H1 (cell line): Measurements from ENCODE around the gene EEIG2. TPM values are rescaled to one million over a fixed set of nuclear protein-coding genes. Genes with fewer than 3 reads are reported as not detected.

ENCODE experiments used
- CTCF ChIA-PET: fragments of 300-600 bp; sonication (Branson Sonifier 250); formaldehyde crosslinking; loops from one replicate; lab custom pipeline; 2021; ENCODE audit not compliant: partially characterized antibody; lab: Charles Lee
- POLR2A ChIA-PET: fragments of 300-600 bp; sonication (Branson Sonifier 250); formaldehyde crosslinking; loops from one replicate; lab custom pipeline; 2021; ENCODE audit warnings: inconsistent platforms; ENCODE audit not compliant: partially characterized antibody; lab: Charles Lee
- DNase-seq, 2 experiments: peaks; one replicate each; pipeline versions ENCODE4 v3.0.0 to v3.0.0-alpha.2; 2010 to 2022; ENCODE audit warnings: low spot score in 2 of 2, low read depth in 1 of 2, mixed read lengths in 1 of 2
- FAIRE-seq: peaks from 2 replicates; lab custom pipeline; 2011; peaks lifted over from hg19 to GRCh38; lab: Jason Lieb, UNC
- H2AFZ ChIP-seq: 2 replicates; pipeline ENCODE4 v1.8.1; 2012; ENCODE audit warnings: low read length, inconsistent platforms
- H2AK5ac ChIP-seq: 2 replicates; pipeline ENCODE4 v1.6.1; 2013; ENCODE audit warnings: low read depth, low read length
- H2BK120ac ChIP-seq: replicated peaks from 2 replicates; pipeline ENCODE3; 2013; ENCODE audit warnings: low read depth, low read length, inconsistent platforms
- H2BK12ac ChIP-seq: 2 replicates; pipeline ENCODE4 v1.6.1; 2013; ENCODE audit warnings: low read depth, low read length
- H2BK15ac ChIP-seq: 2 replicates; pipeline ENCODE4 v1.6.1; 2013; ENCODE audit warnings: low read length
- H2BK20ac ChIP-seq: 2 replicates; pipeline ENCODE4 v1.6.1; 2013; ENCODE audit warnings: low read length
- H2BK5ac ChIP-seq: 2 replicates; pipeline ENCODE4 v1.6.1; 2013; ENCODE audit warnings: low read depth, low read length
- H3K14ac ChIP-seq: 2 replicates; pipeline ENCODE4 v1.6.1; 2013; ENCODE audit warnings: inconsistent platforms; ENCODE audit not compliant: insufficient read length
- H3K18ac ChIP-seq: 2 replicates; pipeline ENCODE4 v1.6.1; 2013; ENCODE audit warnings: low read length; ENCODE audit errors: extremely low read depth
- H3K23ac ChIP-seq: 2 replicates; pipeline ENCODE4 v1.6.1; 2013; ENCODE audit warnings: inconsistent platforms; ENCODE audit not compliant: insufficient read length
- H3K23me2 ChIP-seq: 2 replicates; pipeline ENCODE4 v1.6.1; 2013; ENCODE audit warnings: low read depth, low read length
- H3K27ac ChIP-seq: 2 replicates; pipeline ENCODE4 v1.6.1; 2011; ENCODE audit warnings: low read depth, low read length, inconsistent platforms
- H3K27me3 ChIP-seq, 4 experiments: replicated peaks in 1 of 4; 1 replicate in 1 of 4; 2 replicates in 3 of 4; pipeline versions ENCODE4 v1.6.1 to v1.8.1; 2011 to 2013; ENCODE audit warnings: low read length in 3 of 4, mild to moderate bottlenecking in 3 of 4, inconsistent platforms in 2 of 4, mixed read lengths in 2 of 4, moderate library complexity in 1 of 4; ENCODE audit not compliant: control insufficient read depth in 3 of 4, insufficient read depth in 3 of 4; ENCODE audit errors: extremely low read depth in 1 of 4
- H3K36me3 ChIP-seq, 4 experiments: 2 replicates each; pipeline versions ENCODE4 v1.6.1 to v1.8.1; 2011 to 2013; ENCODE audit warnings: mild to moderate bottlenecking in 4 of 4, low read length in 3 of 4, moderate library complexity in 2 of 4, control low read depth in 1 of 4, inconsistent platforms in 1 of 4; ENCODE audit not compliant: insufficient read depth in 4 of 4, control insufficient read depth in 2 of 4
- H3K4ac ChIP-seq: replicated peaks from 2 replicates; pipeline ENCODE3; 2013; ENCODE audit warnings: low read length, low read depth, mixed read lengths, inconsistent platforms; ENCODE audit not compliant: insufficient read length
- H3K4me1 ChIP-seq, 4 experiments: replicated peaks in 1 of 4; 1 replicate in 1 of 4; 2 replicates in 3 of 4; pipeline versions ENCODE4 v1.6.1 to v1.8.1; 2011 to 2013; ENCODE audit warnings: low read length in 3 of 4, inconsistent platforms in 2 of 4, mixed read lengths in 1 of 4; ENCODE audit not compliant: insufficient read depth in 4 of 4, control insufficient read depth in 3 of 4
- H3K4me2 ChIP-seq, 2 experiments: 2 replicates each; pipeline versions ENCODE4 v1.6.1 to v1.8.1; 2011 to 2013; ENCODE audit warnings: low read depth in 2 of 2, low read length in 2 of 2, control low read depth in 1 of 2, inconsistent platforms in 1 of 2, mild to moderate bottlenecking in 1 of 2; ENCODE audit not compliant: insufficient read depth in 1 of 2
- H3K4me3 ChIP-seq, 4 experiments: fragments of 200-600, 300-600 bp in 1 of 4; sonication (generic), shearing (Covaris generic), sonication (Bioruptor Twin) in 1 of 4; 2 replicates each; pipeline versions ENCODE4 v1.5.1 to v1.8.1; 2011 to 2016; ENCODE audit warnings: low read length in 4 of 4, low read depth in 3 of 4, control low read depth in 2 of 4, inconsistent platforms in 2 of 4, mild to moderate bottlenecking in 2 of 4, mixed read lengths in 1 of 4, moderate library complexity in 1 of 4; ENCODE audit not compliant: insufficient read depth in 2 of 4; ENCODE audit errors: extremely low read depth in 1 of 4
- H3K56ac ChIP-seq: replicated peaks from 2 replicates; pipeline ENCODE3; 2013; ENCODE audit warnings: low read depth, mild to moderate bottlenecking, mixed read lengths, low read length, inconsistent platforms; ENCODE audit not compliant: insufficient read length
- H3K79me1 ChIP-seq: 2 replicates; pipeline ENCODE4 v1.6.1; 2013; ENCODE audit warnings: low read depth, low read length, control low read depth
- H3K79me2 ChIP-seq, 2 experiments: 2 replicates each; pipeline versions ENCODE4 v1.6.1 to v1.8.1; 2012 to 2013; ENCODE audit warnings: low read length in 2 of 2, mild to moderate bottlenecking in 2 of 2, inconsistent platforms in 1 of 2; ENCODE audit not compliant: insufficient read depth in 2 of 2, control insufficient read depth in 1 of 2
- H3K9ac ChIP-seq, 4 experiments: replicated peaks in 1 of 4; 1 replicate in 1 of 4; 2 replicates in 3 of 4; pipeline versions ENCODE4 v1.6.1 to v1.8.1; 2011 to 2013; ENCODE audit warnings: low read depth in 3 of 4, low read length in 3 of 4, control low read depth in 2 of 4, mild to moderate bottlenecking in 2 of 4, moderate library complexity in 2 of 4, inconsistent platforms in 1 of 4; ENCODE audit errors: extremely low read depth in 1 of 4
- H3K9me3 ChIP-seq, 2 experiments: 2 replicates each; pipeline versions ENCODE4 v1.6.1 to v1.8.1; 2012 to 2013; ENCODE audit warnings: mild to moderate bottlenecking in 2 of 2, moderate library complexity in 2 of 2, control low read depth in 1 of 2, inconsistent platforms in 1 of 2, low read depth in 1 of 2, low read length in 1 of 2, mixed read lengths in 1 of 2; ENCODE audit not compliant: insufficient read depth in 2 of 2
- H4K20me1 ChIP-seq, 2 experiments: replicated peaks in 1 of 2; 2 replicates each; pipeline versions ENCODE3 to v1.8.1; 2011 to 2013; ENCODE audit warnings: inconsistent platforms in 2 of 2, low read length in 2 of 2, mild to moderate bottlenecking in 1 of 2; ENCODE audit not compliant: insufficient read depth in 2 of 2, control insufficient read depth in 1 of 2
- H4K5ac ChIP-seq: 2 replicates; pipeline ENCODE4 v1.6.1; 2013; ENCODE audit warnings: low read length, low read depth, mixed read lengths, inconsistent platforms; ENCODE audit not compliant: insufficient read length
- H4K8ac ChIP-seq: 2 replicates; pipeline ENCODE4 v1.8.0; 2013; ENCODE audit warnings: mild to moderate bottlenecking, moderate library complexity, low read length, inconsistent platforms; ENCODE audit not compliant: insufficient read depth; ENCODE audit errors: extremely low read depth
- H4K91ac ChIP-seq: replicated peaks from 2 replicates; pipeline ENCODE3; 2013; ENCODE audit warnings: low read length, mixed read lengths, inconsistent platforms; ENCODE audit not compliant: insufficient read length
- CBX5 ChIP-seq: fragments of 300-800, 300-1000 bp; sonication (generic); IDR thresholded peaks from 2 replicates; pipeline ENCODE4 v1.7.1; 2016; ENCODE audit warnings: antibody characterized with exemption, low read length, low read depth
- CTCF ChIP-seq, 3 experiments: IDR thresholded peaks; 1 replicate in 2 of 3; 2 replicates in 1 of 3; pipeline versions ENCODE4 v1.5.1 to v1.6.1; 2011; ENCODE audit warnings: low read length in 3 of 3, mild to moderate bottlenecking in 3 of 3, inconsistent platforms in 2 of 3, low read depth in 1 of 3, moderate library complexity in 1 of 3; ENCODE audit not compliant: insufficient read depth in 1 of 3; ENCODE audit errors: control extremely low read depth in 1 of 3
- FOSL1 ChIP-seq: IDR thresholded peaks from 2 replicates; pipeline ENCODE4 v1.6.1; 2011; ENCODE audit warnings: mild to moderate bottlenecking, low read depth, low read length, moderate library complexity; ENCODE audit not compliant: insufficient read depth
- KDM4A ChIP-seq: IDR thresholded peaks from one replicate; pipeline ENCODE4 v1.7.1; 2012; ENCODE audit warnings: low read depth, mild to moderate bottlenecking, moderate library complexity, low read length, inconsistent platforms; ENCODE audit not compliant: severe bottlenecking
- RNF2 ChIP-seq: fragments of 200-900, 300-1000 bp; sonication (generic); IDR thresholded peaks from 2 replicates; pipeline ENCODE4 v1.7.1; 2016; ENCODE audit warnings: borderline replicate concordance, low read depth, mild to moderate bottlenecking, antibody characterized with exemption, low read length; ENCODE audit not compliant: poor library complexity, severe bottlenecking; ENCODE audit errors: missing control alignments
- SIRT6 ChIP-seq: IDR thresholded peaks from one replicate; pipeline ENCODE4 v1.7.1; 2012; ENCODE audit warnings: low read length, inconsistent platforms
- SRF ChIP-seq: IDR thresholded peaks from 2 replicates; pipeline ENCODE4 v1.6.1; 2011; ENCODE audit warnings: mild to moderate bottlenecking, low read depth, low read length, moderate library complexity
- SUZ12 ChIP-seq: fragments of 200-600 bp; sonication (generic); IDR thresholded peaks from 2 replicates; pipeline ENCODE4 v1.6.1; 2012; ENCODE audit warnings: mild to moderate bottlenecking, inconsistent platforms, low read length, moderate library complexity, mixed read lengths
- WGBS, 2 experiments: shearing (Covaris generic) in 1 of 2; methylation state at CpG; one replicate each; pipeline versions ENCODE4 v1.1.6 to v1.1.7; 2013 to 2015; ENCODE audit warnings: low lambda C conversion rate in 2 of 2, mixed read lengths in 2 of 2, inconsistent platforms in 1 of 2, low coverage in 1 of 2, missing lambda C conversion rate in 1 of 2; ENCODE audit not compliant: insufficient replicate concordance in 2 of 2, insufficient coverage in 1 of 2, insufficient read length in 1 of 2; ENCODE audit errors: extremely low coverage in 1 of 2, missing lambda C conversion rate in 1 of 2; 5-methylcytosine and 5-hydroxymethylcytosine counted together
- polyA plus RNA-seq, 7 experiments: library from polyadenylated mRNA; depleted of rRNA in 3 of 7; stranded (reverse) in 5 of 7; unstranded in 2 of 7; fragments of >200 nt in 5 of 7; fragments of 200-250 nt in 2 of 7; gene quantifications; 1 replicate in 5 of 7; 2 replicates in 1 of 7; 4 replicates in 1 of 7; pipeline versions ENCODE4 v1.2.1 to v1.2.3, GENCODE V29; 2011 to 2013; ENCODE audit warnings: missing spikeins in 2 of 7, mixed read lengths in 2 of 7
- total RNA-seq: library from RNA; stranded (reverse); fragmentation: NEBNext Ultra II Directional; extraction: Animal tissue kit (Norgen Biotek cat#: 25700); gene quantifications from 2 replicates; pipeline ENCODE4 v1.2.1, GENCODE V29; 2021

The EEIG2 gene
- total and polyA plus RNA-seq, 2 of the 8 experiments (the other 6 are each of a cell fraction or from before 2014, with no cell fraction given), result 6.1 to 20.1 TPM

- H3K56ac ChIP-seq, result no peak overlapping the region
- no peak for FAIRE-seq
- H3K36me3 ChIP-seq, result no peaks in the 10 kb centered on the region
- H2AFZ ChIP-seq, result no peak overlapping the region
- H3K9me3 ChIP-seq, result no peaks in the 10 kb centered on the region
- H3K23me2 ChIP-seq, result no peaks in the 10 kb centered on the region
- no peak overlapping the region for H2BK12ac ChIP-seq
- no peak for TF ChIP-seq RNF2
- no peak for TF ChIP-seq CTCF (IDR thresholded peaks at IDR 0.05; ENCODE audit: control extremely low read depth in 1 of 3, insufficient read depth in 1 of 3, low read depth in 1 of 3, low read length in 3 of 3)
- TF ChIP-seq CBX5, result no peak
- TF ChIP-seq SIRT6, result no peak
- TF ChIP-seq FOSL1, result no peak
- no peak for TF ChIP-seq SUZ12
- TF ChIP-seq SRF, result no peak
- TF ChIP-seq KDM4A, result no peak
- H4K91ac ChIP-seq, result no peak overlapping the region
- H4K5ac ChIP-seq, result no peak overlapping the region
- H2BK15ac ChIP-seq, result no peak overlapping the region
- no peak overlapping the region for H4K8ac ChIP-seq
- H3K9ac ChIP-seq, result no peak overlapping the region
- ChIA-PET CTCF (interaction anchor here (1.8 to 2.2 kb wide), 2 partner anchors 15 to 33 kb away, joined by 7 to 10 read pairs; partner anchors contain the start of gene EEIG2), POLR2A (no interaction called here)
- H3K4me3 ChIP-seq, result no peak overlapping the region
- no peaks in the 10 kb centered on the region for H3K4me1 ChIP-seq
- no peak overlapping the region for H3K4me2 ChIP-seq
- no peak overlapping the region for H3K27ac ChIP-seq
- H2BK20ac ChIP-seq, result no peak overlapping the region
- 85% methylated on average over 3 of the region's 3 CpGs; no CpG with 5 or more reads in 1 of the 2 experiments for WGBS, 2 experiments
- DNase-seq, result no peak
- H3K14ac ChIP-seq, result no peak overlapping the region
- no peaks in the 10 kb centered on the region for H3K27me3 ChIP-seq
- H2BK5ac ChIP-seq, result no peak overlapping the region
- H3K79me2 ChIP-seq, result no peaks in the 10 kb centered on the region
- no peaks in the 10 kb centered on the region for H3K79me1 ChIP-seq
- no peak overlapping the region for H3K4ac ChIP-seq
- H3K23ac ChIP-seq, result no peak overlapping the region
- H2BK120ac ChIP-seq, result no peak overlapping the region
- H4K20me1 ChIP-seq, result no peaks in the 10 kb centered on the region
- H3K18ac ChIP-seq, result no peak overlapping the region
- no peak overlapping the region for H2AK5ac ChIP-seq
Measured at GRCh38 chr1:108527135-108527534, 32.8 kb upstream of the EEIG2 start.
